GM12878 (cell line): ENCODE measurements around the gene HEBP2. TPM values are rescaled to one million over a fixed set of nuclear protein-coding genes. Genes with fewer than 3 reads are reported as not detected.

ENCODE experiments used
- ATF7 ChIP-seq: fragments of 450-650 bp; IDR thresholded peaks from 2 replicates; pipeline ENCODE4 v1.6.1; 2016; ENCODE audit warnings: low read depth, mild to moderate bottlenecking
- BHLHE40 ChIP-seq, 2 experiments: fragments of 450-650 bp in 1 of 2; IDR thresholded peaks; 2 replicates each; pipeline ENCODE4 v1.6.1; 2011 to 2017; ENCODE audit warnings: low read depth in 2 of 2, borderline replicate concordance in 1 of 2, improper control_type of control experiment in 1 of 2, low read length in 1 of 2, mild to moderate bottlenecking in 1 of 2
- CHD1 ChIP-seq: IDR thresholded peaks from 2 replicates; pipeline ENCODE4 v1.6.1; 2012; ENCODE audit warnings: low read depth, low read length, improper control_type of control experiment
- LARP7 ChIP-seq: fragments of 450-650 bp; IDR thresholded peaks from 2 replicates; pipeline ENCODE4 v1.6.1; 2017; ENCODE audit warnings: mild to moderate bottlenecking
- MEF2A ChIP-seq: IDR thresholded peaks from 2 replicates; pipeline ENCODE4 v1.6.1; 2011; ENCODE audit warnings: low read depth, mild to moderate bottlenecking, low read length, moderate library complexity; ENCODE audit not compliant: insufficient read depth
- MXI1 ChIP-seq: fragments of 150-350 bp; IDR thresholded peaks from 2 replicates; pipeline ENCODE4 v1.6.1; 2011; ENCODE audit warnings: low read depth, mild to moderate bottlenecking, inconsistent platforms, low read length, improper control_type of control experiment
- NBN ChIP-seq: fragments of 450-650 bp; IDR thresholded peaks from 2 replicates; pipeline ENCODE4 v1.6.1; 2016
- POLR2AphosphoS2 ChIP-seq: IDR thresholded peaks from 2 replicates; pipeline ENCODE4 v1.6.1; 2011; ENCODE audit warnings: low read depth, mild to moderate bottlenecking, low read length, improper control_type of control experiment, moderate library complexity
- POLR2AphosphoS5 ChIP-seq: IDR thresholded peaks from 2 replicates; pipeline ENCODE4 v1.6.1; 2011; ENCODE audit warnings: mild to moderate bottlenecking, low read length, inconsistent platforms
- POU2F2 ChIP-seq: IDR thresholded peaks from 3 replicates; pipeline ENCODE4 v1.6.1; 2011; ENCODE audit warnings: low read depth, mild to moderate bottlenecking, low read length, borderline replicate concordance
- STAT1 ChIP-seq: fragments of 450-650 bp; conservative IDR thresholded peaks from 2 replicates; pipeline ENCODE4 v1.6.1; 2014; ENCODE audit warnings: antibody characterized with exemption, mild to moderate bottlenecking
- TAF1 ChIP-seq: IDR thresholded peaks from 2 replicates; pipeline ENCODE4 v1.6.1; 2011; ENCODE audit warnings: mild to moderate bottlenecking, low read depth, low read length, borderline replicate concordance
- ZNF207 ChIP-seq: fragments of 450-650 bp; IDR thresholded peaks from 2 replicates; pipeline ENCODE4 v1.6.1; 2014; ENCODE audit warnings: antibody characterized with exemption, mild to moderate bottlenecking, borderline replicate concordance
- ZSCAN29 ChIP-seq: fragments of 450-650 bp; IDR thresholded peaks from 2 replicates; pipeline ENCODE4 v1.6.1; 2017; ENCODE audit warnings: mild to moderate bottlenecking, moderate library complexity
- polyA plus RNA-seq, 11 experiments: library from polyadenylated mRNA; depleted of rRNA in 4 of 11; unstranded in 6 of 11; stranded (reverse) in 5 of 11; fragments of >200 nt; fragmentation: Nextera tagmentation in 4 of 11; fragmentation: Illumina TruSeq in 1 of 11; extraction: Ambion mirVana in 4 of 11; extraction: Trizol in 1 of 11; gene quantifications; 1 replicate in 1 of 11; 2 replicates in 10 of 11; pipeline versions ENCODE4 v1.2.1 to v1.2.3, GENCODE V29; 2011 to 2016; ENCODE audit warnings: inconsistent platforms in 2 of 11, missing spikeins in 2 of 11, low read depth in 1 of 11
- total RNA-seq, 4 experiments: library from RNA; depleted of rRNA in 3 of 4; stranded (reverse); fragments of >200 nt in 3 of 4; fragmentation: Illumina TruSeq in 1 of 4; extraction: Trizol in 1 of 4; gene quantifications; 2 replicates each; pipeline versions ENCODE4 v1.2.1 to v1.2.3, GENCODE V29; 2013 to 2021
- TF ChIP-seq, protein P1 (sequence below): IDR thresholded peaks from 2 replicates; pipeline ENCODE4 v1.6.1; 2012; ENCODE audit warnings: mild to moderate bottlenecking, low read depth, low read length
- TF ChIP-seq, protein P2 (sequence below): fragments of 450-650 bp; IDR thresholded peaks from 2 replicates; pipeline ENCODE4 v1.6.1; 2017; ENCODE audit warnings: mild to moderate bottlenecking, moderate library complexity
- TF ChIP-seq, protein P3 (sequence below): IDR thresholded peaks from 2 replicates; pipeline ENCODE4 v1.6.1; 2012; ENCODE audit warnings: low read depth, low read length, improper control_type of control experiment
- TF ChIP-seq, protein P4 (sequence below): fragments of 450-650 bp; conservative IDR thresholded peaks from 2 replicates; pipeline ENCODE4 v1.6.1; 2017; ENCODE audit warnings: mild to moderate bottlenecking, moderate library complexity

Gene HEBP2
- total and polyA plus RNA-seq, 10 of the 15 experiments (the other 5 are each of a cell fraction or from before 2014, with no cell fraction given), result 3.8 to 41.8 (median 16.9) TPM

DNA sequence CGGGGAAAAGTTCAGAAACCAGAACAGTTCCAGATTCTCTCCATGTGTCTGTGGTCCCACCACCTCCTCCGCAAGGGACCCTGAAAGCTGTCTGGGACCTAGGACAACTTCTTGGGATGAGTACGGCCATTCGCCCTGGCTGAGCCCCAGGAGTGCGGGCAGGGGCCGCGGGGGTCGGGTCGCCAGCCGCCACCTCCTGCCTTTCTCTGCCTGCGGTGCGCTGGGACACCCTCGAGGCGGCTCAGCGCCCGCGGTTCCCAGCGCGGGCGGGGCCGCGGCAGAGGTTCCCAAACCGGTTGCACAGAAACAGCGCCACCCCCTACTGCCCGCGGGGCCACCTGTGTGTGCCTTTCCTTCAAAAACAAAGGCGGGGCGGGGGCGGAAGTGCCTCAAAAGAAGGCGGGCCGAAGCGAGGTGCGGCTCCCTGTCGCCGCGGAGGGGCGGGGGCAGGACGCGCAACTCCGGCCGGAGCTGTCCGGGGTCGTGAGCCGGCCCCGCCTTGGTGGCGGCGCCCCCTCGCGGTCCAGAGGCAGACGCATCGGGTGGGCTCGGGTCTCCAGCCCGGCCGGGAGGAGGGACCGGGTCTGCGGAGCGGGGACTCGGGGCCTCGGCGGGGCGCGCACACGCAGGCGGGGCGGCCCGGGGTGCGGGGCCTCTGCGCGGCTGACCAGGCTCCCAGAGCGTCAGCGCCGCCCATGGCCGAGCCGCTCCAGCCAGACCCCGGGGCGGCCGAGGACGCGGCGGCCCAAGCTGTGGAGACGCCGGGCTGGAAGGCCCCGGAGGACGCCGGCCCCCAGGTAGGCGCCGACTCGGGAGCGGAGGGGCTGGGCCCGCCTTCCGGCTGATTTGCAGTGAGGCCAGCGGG lies at the start of gene HEBP2 (continued):
- TF ChIP-seq, protein P1, sequence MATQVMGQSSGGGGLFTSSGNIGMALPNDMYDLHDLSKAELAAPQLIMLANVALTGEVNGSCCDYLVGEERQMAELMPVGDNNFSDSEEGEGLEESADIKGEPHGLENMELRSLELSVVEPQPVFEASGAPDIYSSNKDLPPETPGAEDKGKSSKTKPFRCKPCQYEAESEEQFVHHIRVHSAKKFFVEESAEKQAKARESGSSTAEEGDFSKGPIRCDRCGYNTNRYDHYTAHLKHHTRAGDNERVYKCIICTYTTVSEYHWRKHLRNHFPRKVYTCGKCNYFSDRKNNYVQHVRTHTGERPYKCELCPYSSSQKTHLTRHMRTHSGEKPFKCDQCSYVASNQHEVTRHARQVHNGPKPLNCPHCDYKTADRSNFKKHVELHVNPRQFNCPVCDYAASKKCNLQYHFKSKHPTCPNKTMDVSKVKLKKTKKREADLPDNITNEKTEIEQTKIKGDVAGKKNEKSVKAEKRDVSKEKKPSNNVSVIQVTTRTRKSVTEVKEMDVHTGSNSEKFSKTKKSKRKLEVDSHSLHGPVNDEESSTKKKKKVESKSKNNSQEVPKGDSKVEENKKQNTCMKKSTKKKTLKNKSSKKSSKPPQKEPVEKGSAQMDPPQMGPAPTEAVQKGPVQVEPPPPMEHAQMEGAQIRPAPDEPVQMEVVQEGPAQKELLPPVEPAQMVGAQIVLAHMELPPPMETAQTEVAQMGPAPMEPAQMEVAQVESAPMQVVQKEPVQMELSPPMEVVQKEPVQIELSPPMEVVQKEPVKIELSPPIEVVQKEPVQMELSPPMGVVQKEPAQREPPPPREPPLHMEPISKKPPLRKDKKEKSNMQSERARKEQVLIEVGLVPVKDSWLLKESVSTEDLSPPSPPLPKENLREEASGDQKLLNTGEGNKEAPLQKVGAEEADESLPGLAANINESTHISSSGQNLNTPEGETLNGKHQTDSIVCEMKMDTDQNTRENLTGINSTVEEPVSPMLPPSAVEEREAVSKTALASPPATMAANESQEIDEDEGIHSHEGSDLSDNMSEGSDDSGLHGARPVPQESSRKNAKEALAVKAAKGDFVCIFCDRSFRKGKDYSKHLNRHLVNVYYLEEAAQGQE, result 0 out of 2 replicates have a peak, but pooled peaks have one; percentile 31
- peak; percentile 92 for TF ChIP-seq LARP7
- TF ChIP-seq ATF7, result no peak
- 0 out of 2 replicates have a peak, but pooled peaks have one; percentile 25 for TF ChIP-seq ZNF207
- TF ChIP-seq ZSCAN29, result no peak
- no peak for TF ChIP-seq POU2F2
- TF ChIP-seq, protein P2, sequence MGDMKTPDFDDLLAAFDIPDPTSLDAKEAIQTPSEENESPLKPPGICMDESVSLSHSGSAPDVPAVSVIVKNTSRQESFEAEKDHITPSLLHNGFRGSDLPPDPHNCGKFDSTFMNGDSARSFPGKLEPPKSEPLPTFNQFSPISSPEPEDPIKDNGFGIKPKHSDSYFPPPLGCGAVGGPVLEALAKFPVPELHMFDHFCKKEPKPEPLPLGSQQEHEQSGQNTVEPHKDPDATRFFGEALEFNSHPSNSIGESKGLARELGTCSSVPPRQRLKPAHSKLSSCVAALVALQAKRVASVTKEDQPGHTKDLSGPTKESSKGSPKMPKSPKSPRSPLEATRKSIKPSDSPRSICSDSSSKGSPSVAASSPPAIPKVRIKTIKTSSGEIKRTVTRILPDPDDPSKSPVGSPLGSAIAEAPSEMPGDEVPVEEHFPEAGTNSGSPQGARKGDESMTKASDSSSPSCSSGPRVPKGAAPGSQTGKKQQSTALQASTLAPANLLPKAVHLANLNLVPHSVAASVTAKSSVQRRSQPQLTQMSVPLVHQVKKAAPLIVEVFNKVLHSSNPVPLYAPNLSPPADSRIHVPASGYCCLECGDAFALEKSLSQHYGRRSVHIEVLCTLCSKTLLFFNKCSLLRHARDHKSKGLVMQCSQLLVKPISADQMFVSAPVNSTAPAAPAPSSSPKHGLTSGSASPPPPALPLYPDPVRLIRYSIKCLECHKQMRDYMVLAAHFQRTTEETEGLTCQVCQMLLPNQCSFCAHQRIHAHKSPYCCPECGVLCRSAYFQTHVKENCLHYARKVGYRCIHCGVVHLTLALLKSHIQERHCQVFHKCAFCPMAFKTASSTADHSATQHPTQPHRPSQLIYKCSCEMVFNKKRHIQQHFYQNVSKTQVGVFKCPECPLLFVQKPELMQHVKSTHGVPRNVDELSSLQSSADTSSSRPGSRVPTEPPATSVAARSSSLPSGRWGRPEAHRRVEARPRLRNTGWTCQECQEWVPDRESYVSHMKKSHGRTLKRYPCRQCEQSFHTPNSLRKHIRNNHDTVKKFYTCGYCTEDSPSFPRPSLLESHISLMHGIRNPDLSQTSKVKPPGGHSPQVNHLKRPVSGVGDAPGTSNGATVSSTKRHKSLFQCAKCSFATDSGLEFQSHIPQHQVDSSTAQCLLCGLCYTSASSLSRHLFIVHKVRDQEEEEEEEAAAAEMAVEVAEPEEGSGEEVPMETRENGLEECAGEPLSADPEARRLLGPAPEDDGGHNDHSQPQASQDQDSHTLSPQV, result peak; percentile 31; the same call in 1 of the 2 replicates
- TF ChIP-seq STAT1, result 0 out of 2 replicates have a peak, but pooled peaks have one; percentile 29
- TF ChIP-seq TAF1, result no peak
- no peak for TF ChIP-seq NBN
- TF ChIP-seq POLR2AphosphoS2, result peak; percentile 56; the same call in 1 of the 2 replicates
- TF ChIP-seq, protein P3, sequence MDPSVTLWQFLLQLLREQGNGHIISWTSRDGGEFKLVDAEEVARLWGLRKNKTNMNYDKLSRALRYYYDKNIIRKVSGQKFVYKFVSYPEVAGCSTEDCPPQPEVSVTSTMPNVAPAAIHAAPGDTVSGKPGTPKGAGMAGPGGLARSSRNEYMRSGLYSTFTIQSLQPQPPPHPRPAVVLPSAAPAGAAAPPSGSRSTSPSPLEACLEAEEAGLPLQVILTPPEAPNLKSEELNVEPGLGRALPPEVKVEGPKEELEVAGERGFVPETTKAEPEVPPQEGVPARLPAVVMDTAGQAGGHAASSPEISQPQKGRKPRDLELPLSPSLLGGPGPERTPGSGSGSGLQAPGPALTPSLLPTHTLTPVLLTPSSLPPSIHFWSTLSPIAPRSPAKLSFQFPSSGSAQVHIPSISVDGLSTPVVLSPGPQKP, result peak; percentile 45; the same call in 1 of the 2 replicates
- 0 out of 2 replicates have a peak, but pooled peaks have one; percentile 18 for TF ChIP-seq MEF2A
- TF ChIP-seq CHD1, result 0 out of 2 replicates have a peak, but pooled peaks have one; percentile 40
- TF ChIP-seq POLR2AphosphoS5, result peak; percentile 15; the same call in 1 of the 2 replicates
- TF ChIP-seq, protein P4, sequence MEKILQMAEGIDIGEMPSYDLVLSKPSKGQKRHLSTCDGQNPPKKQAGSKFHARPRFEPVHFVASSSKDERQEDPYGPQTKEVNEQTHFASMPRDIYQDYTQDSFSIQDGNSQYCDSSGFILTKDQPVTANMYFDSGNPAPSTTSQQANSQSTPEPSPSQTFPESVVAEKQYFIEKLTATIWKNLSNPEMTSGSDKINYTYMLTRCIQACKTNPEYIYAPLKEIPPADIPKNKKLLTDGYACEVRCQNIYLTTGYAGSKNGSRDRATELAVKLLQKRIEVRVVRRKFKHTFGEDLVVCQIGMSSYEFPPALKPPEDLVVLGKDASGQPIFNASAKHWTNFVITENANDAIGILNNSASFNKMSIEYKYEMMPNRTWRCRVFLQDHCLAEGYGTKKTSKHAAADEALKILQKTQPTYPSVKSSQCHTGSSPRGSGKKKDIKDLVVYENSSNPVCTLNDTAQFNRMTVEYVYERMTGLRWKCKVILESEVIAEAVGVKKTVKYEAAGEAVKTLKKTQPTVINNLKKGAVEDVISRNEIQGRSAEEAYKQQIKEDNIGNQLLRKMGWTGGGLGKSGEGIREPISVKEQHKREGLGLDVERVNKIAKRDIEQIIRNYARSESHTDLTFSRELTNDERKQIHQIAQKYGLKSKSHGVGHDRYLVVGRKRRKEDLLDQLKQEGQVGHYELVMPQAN, result peak; percentile 86
- TF ChIP-seq BHLHE40 (IDR thresholded peaks at IDR 0.05; ENCODE audit: borderline replicate concordance in 1 of 2, low read depth in 2 of 2, low read length in 1 of 2), result peak; percentile 40 to 62; a peak in 3 of 4 replicates
- peak; percentile 37 for TF ChIP-seq MXI1
